Neutrophil (primary cell): ENCODE results near the gene NAGLU.
"Not testable (repeated sequence)": the region's sequence is repeated elsewhere in the genome, so short reads cannot be mapped to it uniquely, and the experiment has no call there.

ENCODE experiments used
- H3K27ac ChIP-seq: fragments of 200-600 bp; sonication (generic); 2 replicates; pipeline ENCODE4 v1.5.1; 2016; ENCODE audit warnings: mild to moderate bottlenecking, moderate library complexity
- H3K27me3 ChIP-seq: fragments of 200-600 bp; sonication (generic); 2 replicates; pipeline ENCODE4 v1.6.0; 2016; ENCODE audit warnings: mild to moderate bottlenecking
- H3K36me3 ChIP-seq: fragments of 200-600 bp; sonication (generic); 2 replicates; pipeline ENCODE4 v1.5.1; 2017
- H3K4me1 ChIP-seq, 2 experiments: fragments of 200-600 bp in 1 of 2; sonication (generic) in 1 of 2; 1 replicate in 1 of 2; 2 replicates in 1 of 2; pipeline versions ENCODE4 v1.5.1 to v1.6.1; 2013 to 2016; ENCODE audit warnings: low read depth in 1 of 2, low read length in 1 of 2, mild to moderate bottlenecking in 1 of 2, moderate library complexity in 1 of 2; ENCODE audit not compliant: control insufficient read depth in 1 of 2, insufficient read depth in 1 of 2
- H3K4me3 ChIP-seq, 2 experiments: fragments of 200-600 bp in 1 of 2; sonication (generic) in 1 of 2; 1 replicate in 1 of 2; 2 replicates in 1 of 2; pipeline ENCODE4 v1.5.1; 2013 to 2016; ENCODE audit warnings: low read depth in 1 of 2, low read length in 1 of 2, mild to moderate bottlenecking in 1 of 2, moderate library complexity in 1 of 2
- H3K9me3 ChIP-seq: fragments of 200-600 bp; sonication (generic); 2 replicates; pipeline ENCODE4 v1.5.1; 2016
- TF ChIP-seq, protein P1 (sequence below): fragments of 200-600 bp; sonication (generic); IDR thresholded peaks from 2 replicates; pipeline ENCODE4 v1.5.1; 2016; ENCODE audit warnings: antibody characterized with exemption

The NAGLU gene

GRCh38 chr17:42553866-42554249, 17.8 kb downstream of the NAGLU start:
- H3K36me3 ChIP-seq: no peaks in the 10 kb centered on the region

DNA sequence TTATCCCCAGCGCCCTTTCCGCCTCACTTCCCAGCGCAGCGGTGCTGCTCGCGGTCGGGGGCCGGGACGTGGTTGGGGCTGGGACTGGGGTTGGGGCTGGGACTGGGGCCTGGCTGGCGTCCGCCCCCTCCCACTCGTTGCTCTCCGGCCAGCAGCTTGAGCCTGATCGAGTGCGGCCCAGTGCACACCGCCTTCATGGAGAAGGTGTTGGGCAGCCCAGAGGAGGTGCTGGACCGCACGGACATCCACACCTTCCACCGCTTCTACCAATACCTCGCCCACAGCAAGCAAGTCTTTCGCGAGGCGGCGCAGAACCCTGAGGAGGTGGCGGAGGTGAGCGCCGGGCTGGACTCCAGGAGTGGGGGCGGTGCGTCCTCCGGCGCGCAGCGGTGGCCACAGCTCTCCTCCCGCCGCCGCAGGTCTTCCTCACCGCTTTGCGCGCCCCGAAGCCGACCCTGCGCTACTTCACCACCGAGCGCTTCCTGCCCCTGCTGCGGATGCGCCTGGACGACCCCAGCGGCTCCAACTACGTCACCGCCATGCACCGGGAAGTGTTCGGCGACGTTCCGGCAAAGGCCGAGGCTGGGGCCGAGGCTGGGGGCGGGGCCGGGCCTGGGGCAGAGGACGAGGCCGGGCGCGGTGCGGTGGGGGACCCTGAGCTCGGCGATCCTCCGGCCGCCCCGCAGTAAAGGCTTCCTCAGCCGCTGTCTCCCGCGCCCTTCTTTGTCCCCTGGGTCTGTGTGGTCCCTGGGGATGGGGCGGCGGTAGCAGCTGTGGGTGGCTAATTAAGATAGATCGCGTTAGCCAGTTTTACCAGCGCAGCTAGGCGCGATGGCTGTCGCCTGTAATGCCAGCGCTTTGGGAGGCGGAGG, 18.4 kb downstream of the NAGLU start:
- Histone ChIP-seq H3K36me3 (no peaks in the 10 kb centered on the region), H3K9me3 (no peaks in the 10 kb centered on the region), H3K4me3 (peak overlapping the region; percentile 77 to 83), H3K27me3 (no peaks in the 10 kb centered on the region), H3K4me1 (peaks cover 14 to 15% of the 10 kb centered on the region in 2 experiments), H3K27ac (peak overlapping the region; percentile 84)
- TF ChIP-seq, protein P1, sequence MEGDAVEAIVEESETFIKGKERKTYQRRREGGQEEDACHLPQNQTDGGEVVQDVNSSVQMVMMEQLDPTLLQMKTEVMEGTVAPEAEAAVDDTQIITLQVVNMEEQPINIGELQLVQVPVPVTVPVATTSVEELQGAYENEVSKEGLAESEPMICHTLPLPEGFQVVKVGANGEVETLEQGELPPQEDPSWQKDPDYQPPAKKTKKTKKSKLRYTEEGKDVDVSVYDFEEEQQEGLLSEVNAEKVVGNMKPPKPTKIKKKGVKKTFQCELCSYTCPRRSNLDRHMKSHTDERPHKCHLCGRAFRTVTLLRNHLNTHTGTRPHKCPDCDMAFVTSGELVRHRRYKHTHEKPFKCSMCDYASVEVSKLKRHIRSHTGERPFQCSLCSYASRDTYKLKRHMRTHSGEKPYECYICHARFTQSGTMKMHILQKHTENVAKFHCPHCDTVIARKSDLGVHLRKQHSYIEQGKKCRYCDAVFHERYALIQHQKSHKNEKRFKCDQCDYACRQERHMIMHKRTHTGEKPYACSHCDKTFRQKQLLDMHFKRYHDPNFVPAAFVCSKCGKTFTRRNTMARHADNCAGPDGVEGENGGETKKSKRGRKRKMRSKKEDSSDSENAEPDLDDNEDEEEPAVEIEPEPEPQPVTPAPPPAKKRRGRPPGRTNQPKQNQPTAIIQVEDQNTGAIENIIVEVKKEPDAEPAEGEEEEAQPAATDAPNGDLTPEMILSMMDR: no peak

More at GRCh38 chr17:42553866-42554249, 17.8 kb downstream of the NAGLU start:
- no peaks in the 10 kb centered on the region for H3K9me3 ChIP-seq
- H3K27ac ChIP-seq: peak overlapping the region; percentile 84
- peak overlapping the region; percentile 77 to 83 for H3K4me3 ChIP-seq
- TF ChIP-seq, protein P1: no peak
- H3K27me3 ChIP-seq: peaks cover 5% of the 10 kb centered on the region
- peaks cover 15 to 17% of the 10 kb centered on the region in 2 experiments for H3K4me1 ChIP-seq

- Histone ChIP-seq H3K4me3 (peak overlapping the region; percentile 77 to 83), H3K27me3 (no peaks in the 10 kb centered on the region), H3K27ac (peak overlapping the region; percentile 84), H3K36me3 (no peaks in the 10 kb centered on the region), H3K9me3 (no peaks in the 10 kb centered on the region), H3K4me1 (peaks cover 14 to 15% of the 10 kb centered on the region in 2 experiments)
- TF ChIP-seq, protein P1: no peak
Measured at GRCh38 chr17:42555122-42555622, 19.1 kb downstream of the NAGLU start.

- H3K4me1 ChIP-seq: peaks cover 14 to 15% of the 10 kb centered on the region in 2 experiments
- not testable (repeated sequence) for H3K27ac ChIP-seq, H3K36me3 ChIP-seq, H3K27me3 ChIP-seq, H3K4me3 ChIP-seq, H3K9me3 ChIP-seq
Measured at GRCh38 chr17:42555961-42556617, 20.0 kb downstream of the NAGLU start.

DNA sequence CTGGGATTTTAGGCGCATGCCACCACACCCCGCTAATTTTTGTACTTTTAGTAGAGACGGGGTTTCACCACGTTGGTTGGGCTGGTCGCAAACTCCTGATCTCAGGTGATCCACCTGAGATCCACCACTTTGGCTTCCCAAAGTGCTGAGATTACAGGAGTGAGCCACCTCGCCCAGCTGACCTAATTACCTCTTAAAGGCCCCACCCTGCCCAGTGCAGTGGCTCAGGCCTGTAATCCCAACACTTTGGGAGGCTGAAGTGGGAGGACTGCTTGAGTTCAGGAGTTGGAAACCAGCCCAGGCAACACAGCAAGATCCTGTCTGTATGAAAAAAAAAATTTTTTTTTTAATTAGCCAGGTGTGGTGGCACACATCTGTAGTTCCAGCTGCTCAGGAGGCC, 23.0 kb downstream of the NAGLU start:
- no peak overlapping the region for H3K27ac ChIP-seq

More for the DNA sequence above, 23.0 kb downstream of the NAGLU start:
- no peaks in the 10 kb centered on the region for H3K27me3 ChIP-seq
- H3K9me3 ChIP-seq: no peaks in the 10 kb centered on the region
- H3K4me3 ChIP-seq: no peak overlapping the region
- H3K4me1 ChIP-seq: peaks cover 34 to 35% of the 10 kb centered on the region in 2 experiments
- H3K36me3 ChIP-seq: peaks cover 2% of the 10 kb centered on the region
- TF ChIP-seq, protein P1: no peak
